Measurements from ENCODE around the gene RHOT2.
A peak's percentile ranks its signal among the peaks of the same experiment; 100 is the strongest.

RHOT2 gene

GRCh38 chr16:642189-643049 lies 25.5 kb upstream of the RHOT2 start:
- Histone ChIP-seq H3K36me3 (ENCODE audit: control insufficient read depth in 2 of 2, insufficient read depth in 2 of 2, low read length in 2 of 2) (no peaks in the 10 kb centered on the region), H3K4me1 (ENCODE audit: control insufficient read depth, insufficient read depth, low read length) (peaks cover 38% of the 10 kb centered on the region), H3K27me3 (ENCODE audit: control insufficient read depth in 1 of 2, insufficient read depth in 2 of 2, low read length in 2 of 2) (no peaks in the 10 kb centered on the region), H3K9ac (ENCODE audit: low read length in 2 of 2) (peak overlapping the region; percentile 58 to 83), H3K4me3 (ENCODE audit: low read length in 2 of 2) (peak overlapping the region; percentile 69 to 80), H3K27ac (ENCODE audit: low read length) (peak overlapping the region; percentile 83), H3K9me3 (ENCODE audit: control insufficient read depth in 2 of 2, low read length in 2 of 2) (no peaks in the 10 kb centered on the region)

GRCh38 chr16:643050-643368 lies 24.9 kb upstream of the RHOT2 start:
- Histone ChIP-seq H3K4me1 (ENCODE audit: control insufficient read depth, insufficient read depth, low read length) (peaks cover 38% of the 10 kb centered on the region), H3K27ac (ENCODE audit: low read length) (peak overlapping the region; percentile 55), H3K9ac (ENCODE audit: low read length in 2 of 2) (peak overlapping the region; percentile 58 to 83)

GRCh38 chr16:644556-644955 lies 23.4 kb upstream of the RHOT2 start:
- Histone ChIP-seq H3K9me3 (ENCODE audit: control insufficient read depth in 2 of 2, low read length in 2 of 2) (no peaks in the 10 kb centered on the region), H3K27ac (ENCODE audit: low read length) (no peak overlapping the region), H3K27me3 (ENCODE audit: control insufficient read depth in 1 of 2, insufficient read depth in 2 of 2, low read length in 2 of 2) (no peaks in the 10 kb centered on the region), H3K4me1 (ENCODE audit: control insufficient read depth, insufficient read depth, low read length) (peaks cover 49% of the 10 kb centered on the region), H3K9ac (ENCODE audit: low read length in 2 of 2) (no peak overlapping the region), H3K4me3 (ENCODE audit: low read length in 2 of 2) (no peak overlapping the region), H3K36me3 (ENCODE audit: control insufficient read depth in 2 of 2, insufficient read depth in 2 of 2, low read length in 2 of 2) (no peaks in the 10 kb centered on the region)

More at GRCh38 chr16:643050-643368, 24.9 kb upstream of the RHOT2 start:
- Histone ChIP-seq H3K4me3 (ENCODE audit: low read length in 2 of 2) (peak overlapping the region; percentile 69 to 80), H3K9me3 (ENCODE audit: control insufficient read depth in 2 of 2, low read length in 2 of 2) (no peaks in the 10 kb centered on the region), H3K36me3 (ENCODE audit: control insufficient read depth in 2 of 2, insufficient read depth in 2 of 2, low read length in 2 of 2) (no peaks in the 10 kb centered on the region), H3K27me3 (ENCODE audit: control insufficient read depth in 1 of 2, insufficient read depth in 2 of 2, low read length in 2 of 2) (no peaks in the 10 kb centered on the region)

DNA sequence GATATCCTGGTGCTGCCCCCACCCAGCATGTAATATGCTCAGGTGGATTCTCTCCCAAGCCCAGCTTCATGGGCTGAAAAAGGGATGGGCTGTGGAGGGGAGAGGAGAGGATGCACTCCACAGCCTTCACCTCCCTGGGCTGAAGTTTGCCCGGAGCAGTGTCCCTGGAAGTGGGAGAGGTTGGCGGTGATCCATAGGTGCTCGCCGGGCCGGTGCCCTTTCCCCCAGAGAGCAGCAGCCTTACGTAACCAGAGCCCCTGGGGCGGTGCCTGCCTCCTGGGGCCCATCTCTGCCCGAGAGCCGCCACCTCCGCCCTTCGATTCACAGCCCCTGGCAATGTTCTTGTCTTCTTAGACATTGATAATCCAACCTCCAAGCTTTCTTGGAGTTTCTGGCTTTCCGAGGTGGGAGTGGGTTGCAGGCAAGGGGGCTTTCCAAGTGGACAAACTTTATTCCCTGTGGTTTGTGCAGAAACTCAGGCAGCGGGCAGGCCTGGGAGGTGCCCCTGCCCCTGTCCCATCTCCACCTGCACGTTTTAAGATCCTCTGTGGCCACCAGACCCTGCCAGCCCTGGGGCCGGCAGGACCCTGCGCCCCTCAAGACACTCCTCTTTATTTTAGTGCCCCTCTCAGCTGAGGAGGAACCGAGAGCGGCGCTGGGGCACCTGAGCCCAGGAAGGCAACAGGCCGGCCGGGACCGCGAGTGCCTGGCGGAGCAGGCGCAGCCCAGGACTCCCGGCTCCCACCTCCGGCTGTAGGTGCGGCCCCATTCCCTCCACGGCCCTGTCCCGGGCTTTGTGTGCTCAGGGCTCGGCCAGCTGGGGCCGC lies 21.9 kb upstream of the RHOT2 start:
- H3K27me3 ChIP-seq (ENCODE audit: control insufficient read depth in 1 of 2, insufficient read depth in 2 of 2, low read length in 2 of 2): no peaks in the 10 kb centered on the region
- H3K9me3 ChIP-seq (ENCODE audit: control insufficient read depth in 2 of 2, low read length in 2 of 2): no peaks in the 10 kb centered on the region
- no peak overlapping the region for H3K27ac ChIP-seq (ENCODE audit: low read length)
- no peak overlapping the region for H3K9ac ChIP-seq (ENCODE audit: low read length in 2 of 2)
- H3K36me3 ChIP-seq (ENCODE audit: control insufficient read depth in 2 of 2, insufficient read depth in 2 of 2, low read length in 2 of 2): no peaks in the 10 kb centered on the region
- H3K4me1 ChIP-seq (ENCODE audit: control insufficient read depth, insufficient read depth, low read length): peaks cover 54% of the 10 kb centered on the region
- H3K4me3 ChIP-seq (ENCODE audit: low read length in 2 of 2): no peak overlapping the region

- Histone ChIP-seq H3K9ac (ENCODE audit: low read length in 2 of 2) (no peak overlapping the region), H3K4me3 (ENCODE audit: low read length in 2 of 2) (no peak overlapping the region), H3K4me1 (ENCODE audit: control insufficient read depth, insufficient read depth, low read length) (peaks cover 48% of the 10 kb centered on the region), H3K9me3 (ENCODE audit: control insufficient read depth in 2 of 2, low read length in 2 of 2) (no peaks in the 10 kb centered on the region), H3K27me3 (ENCODE audit: control insufficient read depth in 1 of 2, insufficient read depth in 2 of 2, low read length in 2 of 2) (no peaks in the 10 kb centered on the region), H3K27ac (ENCODE audit: low read length) (no peak overlapping the region), H3K36me3 (ENCODE audit: control insufficient read depth in 2 of 2, insufficient read depth in 2 of 2, low read length in 2 of 2) (no peaks in the 10 kb centered on the region)
These were observed 21.2 kb upstream of the RHOT2 start for GRCh38 chr16:646679-647172.

DNA sequence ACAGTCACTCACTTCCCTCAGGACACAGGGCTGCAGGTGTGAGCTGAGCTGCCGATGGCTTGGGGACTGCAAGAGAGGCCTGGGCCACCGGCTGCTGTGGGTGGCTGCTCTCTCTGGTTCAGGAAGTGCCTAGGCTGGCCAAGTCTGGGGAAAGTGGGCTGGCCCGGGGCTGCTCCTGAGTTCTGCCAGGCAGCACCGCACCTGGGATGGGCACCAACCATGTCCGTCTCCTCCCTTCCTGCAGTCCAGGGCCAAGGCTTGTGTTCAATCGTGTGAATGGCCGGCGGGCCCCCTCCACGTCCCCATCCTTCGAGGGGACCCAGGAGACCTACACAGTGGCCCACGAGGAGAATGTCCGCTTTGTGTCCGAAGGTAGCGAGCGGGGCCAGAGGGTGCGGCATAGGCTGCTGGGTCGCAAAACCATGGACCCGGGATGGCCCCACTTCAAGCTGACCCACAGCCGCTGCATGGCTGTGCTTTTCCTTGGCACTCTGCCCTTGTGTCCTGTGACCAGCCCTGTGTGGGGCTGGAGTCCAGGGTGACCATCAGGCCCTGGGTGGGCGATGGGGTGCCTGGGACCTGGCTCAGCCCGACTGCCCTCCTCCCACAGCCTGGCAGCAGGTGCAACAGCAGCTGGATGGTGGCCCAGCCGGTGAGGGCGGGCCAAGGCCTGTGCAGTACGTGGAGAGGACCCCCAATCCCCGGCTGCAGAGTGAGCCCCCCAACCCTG lies 20.6 kb upstream of the RHOT2 start:
- no peak overlapping the region for H3K4me3 ChIP-seq (ENCODE audit: low read length in 2 of 2)
- peak overlapping the region; percentile 80 for H3K27ac ChIP-seq (ENCODE audit: low read length)
- no peak overlapping the region for H3K9ac ChIP-seq (ENCODE audit: low read length in 2 of 2)

DNA sequence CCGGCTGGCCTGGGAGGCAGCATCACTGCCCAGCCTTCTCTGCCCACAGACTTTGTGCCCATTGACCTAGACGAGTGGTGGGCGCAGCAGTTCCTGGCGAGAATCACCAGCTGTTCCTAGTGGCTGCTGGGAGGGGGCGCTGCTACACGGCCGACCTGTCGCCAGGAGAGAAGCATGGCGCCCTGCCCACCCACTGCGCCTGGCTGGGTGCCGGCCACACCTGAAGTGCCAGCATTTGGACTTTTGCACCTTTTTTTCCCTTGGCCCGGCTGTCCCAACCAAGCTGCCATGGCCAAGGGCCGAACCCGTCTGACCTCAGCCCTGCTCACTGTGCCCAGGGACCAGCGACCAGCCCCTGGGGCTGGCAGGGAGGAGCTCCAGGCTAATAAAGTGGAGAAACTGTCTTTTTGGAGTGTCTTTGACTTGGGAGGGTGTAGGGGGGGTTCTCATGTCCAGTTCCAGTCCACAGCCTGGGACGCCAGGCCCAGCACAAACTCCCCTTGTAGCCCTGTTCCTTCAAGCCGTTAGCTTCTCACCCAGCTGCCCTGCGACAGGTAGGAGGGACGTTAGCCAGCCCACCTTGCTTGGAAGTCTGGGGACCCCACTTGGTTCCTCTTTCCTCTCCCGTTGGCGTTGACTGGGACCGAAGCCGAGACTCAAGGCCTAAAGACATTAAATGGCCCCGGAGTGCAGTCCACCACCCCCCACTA lies 19.7 kb upstream of the RHOT2 start:
- H3K9me3 ChIP-seq (ENCODE audit: control insufficient read depth in 2 of 2, low read length in 2 of 2): no peaks in the 10 kb centered on the region
- H3K4me3 ChIP-seq (ENCODE audit: low read length in 2 of 2): peak overlapping the region; percentile 76 to 78
- no peaks in the 10 kb centered on the region for H3K27me3 ChIP-seq (ENCODE audit: control insufficient read depth in 1 of 2, insufficient read depth in 2 of 2, low read length in 2 of 2)
- peaks cover 38% of the 10 kb centered on the region for H3K4me1 ChIP-seq (ENCODE audit: control insufficient read depth, insufficient read depth, low read length)
- no peaks in the 10 kb centered on the region for H3K36me3 ChIP-seq (ENCODE audit: control insufficient read depth in 2 of 2, insufficient read depth in 2 of 2, low read length in 2 of 2)
- peak overlapping the region; percentile 84 to 93 for H3K9ac ChIP-seq (ENCODE audit: low read length in 2 of 2)
- H3K27ac ChIP-seq (ENCODE audit: low read length): peak overlapping the region; percentile 80

More for the DNA sequence above, 20.6 kb upstream of the RHOT2 start:
- H3K4me1 ChIP-seq (ENCODE audit: control insufficient read depth, insufficient read depth, low read length): peaks cover 47% of the 10 kb centered on the region
- H3K27me3 ChIP-seq (ENCODE audit: control insufficient read depth in 1 of 2, insufficient read depth in 2 of 2, low read length in 2 of 2): no peaks in the 10 kb centered on the region
- H3K36me3 ChIP-seq (ENCODE audit: control insufficient read depth in 2 of 2, insufficient read depth in 2 of 2, low read length in 2 of 2): no peaks in the 10 kb centered on the region
- no peaks in the 10 kb centered on the region for H3K9me3 ChIP-seq (ENCODE audit: control insufficient read depth in 2 of 2, low read length in 2 of 2)

DNA sequence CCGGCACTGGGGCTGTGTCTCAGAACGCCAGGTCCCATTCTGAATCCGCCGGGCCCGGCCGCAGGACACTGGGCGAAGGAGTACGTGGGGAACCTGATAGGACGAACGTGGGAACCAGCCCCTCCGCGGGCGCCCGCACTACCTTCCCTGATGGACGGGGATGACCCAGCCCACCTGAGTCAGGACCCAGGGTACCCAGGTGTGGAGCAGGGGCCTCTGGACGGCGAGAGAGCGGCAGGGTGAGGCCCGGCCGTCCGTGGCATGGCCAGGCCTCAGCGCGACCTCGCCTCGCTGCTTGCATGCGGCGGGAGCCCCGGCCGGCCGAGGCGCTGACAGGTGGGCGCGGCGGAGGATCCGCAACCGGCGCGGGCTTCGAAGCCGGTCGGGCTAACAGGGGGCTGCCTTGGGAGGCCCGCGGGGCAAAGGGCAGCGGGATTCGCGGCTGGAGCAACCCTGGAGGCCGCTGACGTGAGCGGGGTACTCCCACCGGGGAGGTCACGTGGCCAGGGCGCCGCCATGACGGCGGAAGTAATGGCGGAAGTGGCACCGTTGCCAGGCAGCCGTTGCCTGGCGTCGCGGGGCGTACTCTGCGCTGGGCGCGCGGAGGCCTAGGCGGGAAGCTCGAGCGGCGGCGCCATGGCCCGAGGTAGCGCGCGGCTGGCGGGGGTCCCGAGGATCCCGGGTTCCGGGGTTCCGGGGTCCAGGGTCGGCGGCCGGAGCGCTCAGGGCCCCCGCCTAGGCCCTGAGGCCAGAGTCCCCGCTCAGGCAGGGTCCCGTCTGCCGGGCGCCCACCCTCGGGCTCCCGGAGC lies 18.9 kb upstream of the RHOT2 start, which contains the start of gene WDR90:
TSS of gene WDR90 (plus strand) at position 585 of the 809 bp plus-strand sequence. CDS start at position 637, 52 bp downstream.
- Histone ChIP-seq H3K4me1 (ENCODE audit: control insufficient read depth, insufficient read depth, low read length) (peaks cover 38% of the 10 kb centered on the region), H3K27ac (ENCODE audit: low read length) (peak within 1 kb of the TSS; percentile 80), H3K4me3 (ENCODE audit: low read length in 2 of 2) (peak within 1 kb of the TSS; percentile 76 to 78)

DNA sequence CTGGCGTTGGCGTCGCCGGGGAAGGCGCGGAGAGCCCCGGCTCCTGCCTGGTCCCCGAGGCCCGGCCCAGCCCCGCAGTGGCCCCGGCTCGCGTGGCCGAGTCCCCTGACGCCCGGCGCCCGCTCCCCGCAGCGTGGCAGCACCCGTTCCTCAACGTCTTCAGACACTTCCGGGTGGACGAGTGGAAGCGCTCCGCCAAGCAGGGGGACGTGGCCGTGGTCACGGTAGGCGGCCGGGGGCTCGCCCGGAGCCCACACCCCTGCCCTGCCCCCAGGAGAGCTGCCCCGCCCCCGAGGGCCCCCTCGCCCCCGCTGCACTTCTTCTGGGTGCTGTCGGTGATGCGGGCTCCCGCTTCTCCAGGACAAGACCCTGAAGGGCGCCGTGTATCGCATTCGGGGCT lies 18.3 kb upstream of the RHOT2 start:
- Histone ChIP-seq H3K9me3 (ENCODE audit: control insufficient read depth in 2 of 2, low read length in 2 of 2) (no peaks in the 10 kb centered on the region), H3K9ac (ENCODE audit: low read length in 2 of 2) (peak overlapping the region; percentile 74 to 93), H3K27me3 (ENCODE audit: control insufficient read depth in 1 of 2, insufficient read depth in 2 of 2, low read length in 2 of 2) (no peaks in the 10 kb centered on the region), H3K4me3 (ENCODE audit: low read length in 2 of 2) (peak overlapping the region; percentile 76 to 78), H3K27ac (ENCODE audit: low read length) (no peak overlapping the region), H3K36me3 (ENCODE audit: control insufficient read depth in 2 of 2, insufficient read depth in 2 of 2, low read length in 2 of 2) (no peaks in the 10 kb centered on the region), H3K4me1 (ENCODE audit: control insufficient read depth, insufficient read depth, low read length) (peaks cover 38% of the 10 kb centered on the region)

More for the DNA sequence above, 18.9 kb upstream of the RHOT2 start, which contains the start of gene WDR90:
- no peaks in the 10 kb centered on the region for H3K36me3 ChIP-seq (ENCODE audit: control insufficient read depth in 2 of 2, insufficient read depth in 2 of 2, low read length in 2 of 2)
- H3K9ac ChIP-seq (ENCODE audit: low read length in 2 of 2): peak within 1 kb of the TSS; percentile 84 to 93
- no peaks in the 10 kb centered on the region for H3K9me3 ChIP-seq (ENCODE audit: control insufficient read depth in 2 of 2, low read length in 2 of 2)
- no peaks in the 10 kb centered on the region for H3K27me3 ChIP-seq (ENCODE audit: control insufficient read depth in 1 of 2, insufficient read depth in 2 of 2, low read length in 2 of 2)
